Lower leg skin (tissue), 4 donors: Measurements from ENCODE around the gene RHOF. TPM values are rescaled to one million over a fixed set of nuclear protein-coding genes. Genes with fewer than 3 reads are reported as not detected.

Source experiments
- DNase-seq, 2 donors: peaks; one replicate each; pipeline ENCODE4 v3.0.0-alpha.2; 2019; ENCODE audit warnings: low spot score in 2 of 2
- H3K4me3 ChIP-seq: fragments of 200-600 bp; sonication (generic); 2 replicates; pipeline ENCODE4 v1.5.1; 2017; ENCODE audit warnings: mild to moderate bottlenecking, low read depth; ENCODE audit not compliant: poor library complexity, severe bottlenecking
- POLR2A ChIP-seq, 2 donors: fragments of 450-650 bp; IDR thresholded peaks; one replicate each; pipeline ENCODE4 v1.6.1; 2016 to 2017; ENCODE audit warnings: antibody characterized with exemption in 2 of 2, mild to moderate bottlenecking in 1 of 2, moderate library complexity in 1 of 2
- WGBS, 2 donors: methylation state at CpG; one replicate each; pipeline ENCODE4 v1.1.5; 2018; 5-methylcytosine and 5-hydroxymethylcytosine counted together
- intact Hi-C: fragments of 100-400 bp; cut with DNase I; formaldehyde crosslinking; loops from one replicate; pipeline ENCODE4 v1.15.0; 2023; ENCODE audit warnings: low total_unique reads
- total RNA-seq, 4 donors: library from RNA; depleted of rRNA; stranded (reverse); fragments of >200 nt; gene quantifications; one replicate each; pipeline ENCODE4 v1.1.0, GENCODE V29; 2016
- TF ChIP-seq, protein P1 (sequence below), 3 donors: fragments of 450-650 bp; IDR thresholded peaks; one replicate each; pipeline ENCODE4 v1.5.1; 2016; ENCODE audit warnings: antibody characterized with exemption in 3 of 3, mild to moderate bottlenecking in 3 of 3, moderate library complexity in 2 of 3

The RHOF gene
- total RNA-seq, 4 donors from 2014 or later = 5.4 to 24.1 (median 9.9) TPM

- TF ChIP-seq, protein P1, sequence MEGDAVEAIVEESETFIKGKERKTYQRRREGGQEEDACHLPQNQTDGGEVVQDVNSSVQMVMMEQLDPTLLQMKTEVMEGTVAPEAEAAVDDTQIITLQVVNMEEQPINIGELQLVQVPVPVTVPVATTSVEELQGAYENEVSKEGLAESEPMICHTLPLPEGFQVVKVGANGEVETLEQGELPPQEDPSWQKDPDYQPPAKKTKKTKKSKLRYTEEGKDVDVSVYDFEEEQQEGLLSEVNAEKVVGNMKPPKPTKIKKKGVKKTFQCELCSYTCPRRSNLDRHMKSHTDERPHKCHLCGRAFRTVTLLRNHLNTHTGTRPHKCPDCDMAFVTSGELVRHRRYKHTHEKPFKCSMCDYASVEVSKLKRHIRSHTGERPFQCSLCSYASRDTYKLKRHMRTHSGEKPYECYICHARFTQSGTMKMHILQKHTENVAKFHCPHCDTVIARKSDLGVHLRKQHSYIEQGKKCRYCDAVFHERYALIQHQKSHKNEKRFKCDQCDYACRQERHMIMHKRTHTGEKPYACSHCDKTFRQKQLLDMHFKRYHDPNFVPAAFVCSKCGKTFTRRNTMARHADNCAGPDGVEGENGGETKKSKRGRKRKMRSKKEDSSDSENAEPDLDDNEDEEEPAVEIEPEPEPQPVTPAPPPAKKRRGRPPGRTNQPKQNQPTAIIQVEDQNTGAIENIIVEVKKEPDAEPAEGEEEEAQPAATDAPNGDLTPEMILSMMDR (IDR thresholded peaks at IDR 0.05) = no peak
- TF ChIP-seq POLR2A (IDR thresholded peaks at IDR 0.05) = no peak
- no peak for DNase-seq
- no peak overlapping the region for H3K4me3 ChIP-seq
- WGBS, 2 donors = 84 to 90% methylated on average over 8 of the region's 8 CpGs
- intact Hi-C loops = no loop called here
These were observed 59.6 kb downstream of the RHOF start for GRCh38 chr12:121733849-121734248.

DNA sequence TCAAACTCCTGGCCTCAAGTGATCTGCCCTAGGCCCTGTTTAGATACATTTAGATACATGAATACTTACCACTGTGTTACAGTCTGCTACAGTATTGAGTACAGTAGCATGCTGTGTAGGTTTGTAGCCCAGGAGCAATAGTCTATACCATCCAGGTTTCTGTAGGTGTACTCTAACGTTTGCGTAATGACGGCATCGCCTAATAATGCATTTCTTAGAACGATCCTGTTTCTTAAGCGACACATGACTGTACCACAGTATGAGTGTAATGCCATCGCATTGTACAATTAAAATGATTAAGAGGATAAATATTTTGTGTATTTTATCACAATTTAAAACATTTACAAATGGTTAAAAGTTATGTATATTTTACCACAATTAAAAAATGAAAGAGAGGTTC lies 62.0 kb downstream of the RHOF start:
- WGBS, 2 donors = 95 to 96% methylated on average over 7 of the region's 7 CpGs
- no peak overlapping the region for H3K4me3 ChIP-seq
- DNase-seq = no peak
- TF ChIP-seq POLR2A (IDR thresholded peaks at IDR 0.05) = no peak
- TF ChIP-seq, protein P1 (IDR thresholded peaks at IDR 0.05) = no peak
- intact Hi-C loops = no loop called here

GRCh38 chr12:121729021-121729420 lies 64.5 kb downstream of the RHOF start:
- no peak for TF ChIP-seq POLR2A (IDR thresholded peaks at IDR 0.05)
- TF ChIP-seq, protein P1 (IDR thresholded peaks at IDR 0.05) = no peak
- 88 to 89% methylated on average over 6 of the region's 6 CpGs for WGBS, 2 donors
- DNase-seq = no peak
- H3K4me3 ChIP-seq = no peak overlapping the region
- intact Hi-C loops = no loop called here

Other genes with a start within 250 kb of the RHOF start
- 10 to 100 TPM; 28.9 to 72.1 (median 47.9) TPM for gene KDM2B, start 212.7 kb downstream of the RHOF start, total RNA-seq
- 10 to 100 TPM; 65.1 to 77.7 (median 69.6) TPM for gene ORAI1, start 167.2 kb downstream of the RHOF start, total RNA-seq
- gene MORN3, start 124.0 kb downstream of the RHOF start, total RNA-seq = 1 to 10 TPM; 2.3 to 5.9 (median 5.3) TPM
- 1 to 10 TPM; 3.5 to 7.2 (median 5.1) TPM for gene TMEM120B, start 80.9 kb downstream of the RHOF start, total RNA-seq
- gene SETD1B, start 10.3 kb upstream of the RHOF start, total RNA-seq = 10 to 100 TPM; 10.1 to 15.0 (median 11.6) TPM
- gene HPD, start 65.2 kb upstream of the RHOF start, total RNA-seq = not detected
- 10 to 100 TPM; 67.9 to 87.5 (median 82.7) TPM for gene PSMD9, start 95.1 kb upstream of the RHOF start, total RNA-seq
- 1 to 10 TPM in 3 of 4 donors, under 1 TPM in 1; 0.30 to 6.2 (median 3.4) TPM for gene CFAP251, start 124.9 kb upstream of the RHOF start, total RNA-seq
- gene BCL7A, start 228.2 kb upstream of the RHOF start, total RNA-seq = 10 to 100 TPM; 17.8 to 22.3 (median 18.9) TPM